ENCODE data around the gene MRPL32.

- TF ChIP-seq, protein P1, sequence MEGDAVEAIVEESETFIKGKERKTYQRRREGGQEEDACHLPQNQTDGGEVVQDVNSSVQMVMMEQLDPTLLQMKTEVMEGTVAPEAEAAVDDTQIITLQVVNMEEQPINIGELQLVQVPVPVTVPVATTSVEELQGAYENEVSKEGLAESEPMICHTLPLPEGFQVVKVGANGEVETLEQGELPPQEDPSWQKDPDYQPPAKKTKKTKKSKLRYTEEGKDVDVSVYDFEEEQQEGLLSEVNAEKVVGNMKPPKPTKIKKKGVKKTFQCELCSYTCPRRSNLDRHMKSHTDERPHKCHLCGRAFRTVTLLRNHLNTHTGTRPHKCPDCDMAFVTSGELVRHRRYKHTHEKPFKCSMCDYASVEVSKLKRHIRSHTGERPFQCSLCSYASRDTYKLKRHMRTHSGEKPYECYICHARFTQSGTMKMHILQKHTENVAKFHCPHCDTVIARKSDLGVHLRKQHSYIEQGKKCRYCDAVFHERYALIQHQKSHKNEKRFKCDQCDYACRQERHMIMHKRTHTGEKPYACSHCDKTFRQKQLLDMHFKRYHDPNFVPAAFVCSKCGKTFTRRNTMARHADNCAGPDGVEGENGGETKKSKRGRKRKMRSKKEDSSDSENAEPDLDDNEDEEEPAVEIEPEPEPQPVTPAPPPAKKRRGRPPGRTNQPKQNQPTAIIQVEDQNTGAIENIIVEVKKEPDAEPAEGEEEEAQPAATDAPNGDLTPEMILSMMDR (IDR thresholded peaks at IDR 0.05): no peak
- no peak for TF ChIP-seq POLR2A (IDR thresholded peaks at IDR 0.05)
Measured at GRCh38 chr7:42947521-42947920, 15.3 kb downstream of the MRPL32 start.
